Fibroblast of skin of left quadriceps (primary cell): ENCODE measurements around the gene ZNF593.

Experiments used
- DNase-seq, 2 experiments: peaks; one replicate each; pipeline ENCODE4 v3.0.0-alpha.2; 2013; ENCODE audit warnings: low read depth in 2 of 2

ZNF593 gene

DNA sequence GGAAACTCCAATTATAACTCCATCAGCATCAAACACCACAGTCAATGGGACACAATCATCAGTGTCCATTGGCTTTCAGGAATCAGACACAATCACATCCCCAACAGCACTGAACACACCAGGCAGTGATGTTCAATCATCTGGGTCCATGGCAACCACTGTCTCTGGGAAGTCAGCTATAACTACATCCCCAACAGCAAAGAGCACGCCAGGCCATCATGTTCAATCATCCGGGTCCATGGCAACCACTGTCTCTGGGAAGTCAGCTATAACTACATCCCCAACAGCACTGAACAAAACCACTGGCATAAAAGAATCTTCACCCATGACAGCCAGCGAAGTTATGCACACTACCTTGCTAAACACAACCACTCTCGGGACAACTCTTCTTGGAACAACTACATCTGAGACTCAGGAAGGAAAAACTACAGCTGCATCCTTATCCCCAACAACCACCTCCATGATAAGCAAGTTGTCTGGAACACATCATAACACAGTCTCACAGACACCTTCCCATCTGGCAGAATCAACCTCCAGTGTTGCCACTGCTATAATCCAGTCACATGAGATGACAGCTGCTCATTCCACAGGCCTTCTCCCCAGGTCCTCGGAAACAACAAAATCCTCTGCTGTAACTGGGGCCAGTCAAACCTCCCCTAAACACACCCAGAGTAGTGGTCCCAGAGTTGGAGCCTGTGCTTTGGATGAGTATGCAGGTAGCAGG is 40.6 kb downstream of the ZNF593 start:
- DNase-seq: no peak

DNA sequence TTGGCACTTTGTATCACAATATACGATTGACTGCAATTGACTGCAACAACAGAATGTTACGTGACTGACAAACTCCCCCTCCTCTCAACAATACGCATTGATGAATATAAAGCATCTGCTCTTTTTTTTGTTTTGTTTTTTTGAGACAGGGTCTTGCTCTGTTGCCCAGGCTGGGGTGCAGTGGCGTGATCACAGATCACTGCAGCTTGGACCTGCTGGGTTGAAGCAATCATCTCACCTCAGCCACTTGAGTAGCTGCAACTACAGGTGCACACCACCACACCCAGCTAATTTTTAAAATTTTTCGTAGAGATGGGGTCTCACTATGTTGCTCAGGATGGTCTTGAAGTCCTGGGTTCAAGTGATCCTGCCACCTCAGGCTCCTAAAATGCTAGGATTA is 43.0 kb downstream of the ZNF593 start:
- DNase-seq: no peak

DNA sequence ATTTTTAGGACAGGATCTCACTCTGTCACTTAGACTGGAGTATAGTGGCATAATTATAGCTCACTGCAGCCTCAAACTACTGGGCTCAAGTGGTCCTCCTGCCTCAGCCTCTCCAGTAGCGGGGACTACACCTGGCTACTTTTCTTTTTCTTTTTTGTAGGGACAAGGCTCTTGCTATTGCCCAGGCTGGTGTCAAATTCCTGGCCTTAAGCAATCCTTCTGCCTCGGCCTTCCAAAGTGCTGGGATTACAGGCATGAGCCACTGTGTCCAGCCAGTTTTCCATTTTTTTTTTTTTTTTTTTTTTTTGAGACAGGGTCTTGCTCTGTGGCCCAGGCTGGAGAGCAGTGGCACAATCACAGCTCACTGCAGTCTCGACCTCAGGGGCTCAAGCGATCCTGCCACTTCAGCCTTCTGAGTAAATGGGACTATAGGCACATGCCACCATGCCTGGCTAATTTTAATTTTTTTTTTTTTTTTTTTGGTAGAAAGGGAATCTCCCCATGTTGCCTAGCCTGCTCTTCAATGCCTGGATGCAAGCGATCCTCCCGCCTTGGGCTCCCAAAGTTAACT is 43.7 kb downstream of the ZNF593 start:
- DNase-seq: no peak

DNA sequence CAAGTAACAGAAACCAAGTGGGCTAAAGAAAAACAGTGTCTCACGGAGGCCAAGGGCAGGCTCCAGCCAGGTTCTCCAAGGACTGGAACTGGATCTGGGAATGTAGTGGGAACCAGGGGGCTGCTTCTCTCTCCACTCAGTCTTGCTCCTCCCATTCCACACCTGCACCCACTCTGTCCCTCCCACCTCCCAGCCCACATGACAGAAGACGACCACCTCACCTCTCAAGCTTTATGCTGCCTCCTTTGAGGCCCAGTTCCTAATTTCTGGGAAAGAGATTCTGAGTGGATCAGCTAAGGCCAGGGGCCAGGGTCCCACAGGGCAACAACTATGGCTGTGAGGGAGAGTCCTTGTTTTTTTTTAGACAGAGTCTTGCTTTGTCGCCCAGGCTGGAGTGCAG is 45.5 kb downstream of the ZNF593 start:
- DNase-seq: no peak

DNA sequence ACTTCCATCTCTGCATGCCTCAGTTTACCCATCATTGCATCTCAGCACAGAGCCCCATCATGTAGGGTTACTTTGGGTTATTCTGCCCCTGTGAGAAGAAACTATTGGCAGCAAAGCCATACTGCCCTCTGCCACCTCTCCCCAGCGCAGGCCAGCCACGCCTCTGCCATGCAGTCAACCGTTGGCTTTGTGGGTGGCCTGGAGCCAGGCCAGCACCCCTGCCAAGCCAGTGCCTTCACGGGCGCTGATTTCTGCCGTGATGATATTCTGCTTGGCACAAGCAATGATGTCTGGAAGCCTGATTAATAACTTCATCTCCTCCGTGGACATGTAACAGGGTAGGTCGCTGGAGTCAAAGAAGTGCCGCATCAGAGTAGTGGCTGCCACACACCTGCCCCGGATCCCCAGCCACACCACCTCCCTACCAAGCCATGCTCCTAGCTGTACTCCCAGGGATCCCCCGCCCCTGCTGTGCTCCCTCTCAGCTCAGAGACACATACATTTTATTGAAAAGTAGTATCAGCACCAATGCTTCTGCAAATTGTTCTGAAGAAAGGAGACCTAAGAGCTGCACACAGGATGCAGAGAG is 49.3 kb downstream of the ZNF593 start:
- no peak for DNase-seq
